GM20431 (cell line): Measurements from ENCODE around the gene SAMHD1.
"Not testable (repeated sequence)": the region's sequence is repeated elsewhere in the genome, so short reads cannot be mapped to it uniquely, and the experiment has no call there.

Experiments used
- in situ Hi-C: fragments of 300-500 bp; cut with MseI, MboI; formaldehyde crosslinking; loops from one replicate; pipeline ENCODE4 v1.15.0; 2020; ENCODE audit warnings: low sequenced_read_pairs; ENCODE audit not compliant: unreplicated experiment

The SAMHD1 gene

DNA sequence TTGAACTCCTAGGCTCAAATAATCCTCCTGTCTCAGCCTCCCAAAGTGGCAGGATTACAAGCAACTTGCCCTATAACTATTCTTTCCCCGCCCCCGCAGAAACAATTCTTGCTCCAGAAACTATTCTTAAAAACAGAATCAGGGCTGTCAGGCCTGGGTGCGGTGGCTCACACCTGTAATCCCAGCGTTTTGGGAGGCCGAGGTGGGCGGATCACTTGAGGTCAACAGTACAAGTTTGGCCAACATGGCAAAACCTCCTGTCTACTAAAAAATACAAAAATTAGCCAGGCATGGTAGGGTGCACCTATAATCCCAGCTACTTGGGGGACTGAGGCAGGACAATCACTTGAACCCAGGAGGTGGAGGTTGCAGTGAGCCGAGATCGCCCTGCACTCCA is 31.2 kb downstream of the SAMHD1 start:
- in situ Hi-C loops, result no loop called here

GRCh38 chr20:36919715-36920333 is 31.7 kb downstream of the SAMHD1 start:
- in situ Hi-C loops, result no loop called here

DNA sequence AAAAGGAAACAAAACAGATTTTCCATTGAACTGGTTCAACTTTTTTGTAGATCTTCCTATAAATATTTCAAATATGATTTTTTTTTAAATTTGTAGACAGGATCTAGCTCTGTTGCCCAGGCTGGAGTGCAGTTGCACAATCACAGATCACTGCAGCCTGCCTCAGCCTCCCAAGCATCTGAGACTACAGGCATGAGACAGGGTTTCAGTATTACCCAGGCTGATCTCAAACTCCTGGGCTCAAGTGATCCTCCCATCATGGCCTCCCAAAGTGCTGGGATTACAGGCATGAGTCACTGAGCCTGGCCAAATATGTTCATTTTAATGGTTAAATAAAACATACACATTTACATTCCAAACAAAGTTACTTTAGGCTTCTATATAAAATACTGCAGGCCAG is 33.6 kb downstream of the SAMHD1 start:
- in situ Hi-C loops, result no loop called here

GRCh38 chr20:36917240-36917639 is 34.3 kb downstream of the SAMHD1 start:
- in situ Hi-C loops, result no loop called here

DNA sequence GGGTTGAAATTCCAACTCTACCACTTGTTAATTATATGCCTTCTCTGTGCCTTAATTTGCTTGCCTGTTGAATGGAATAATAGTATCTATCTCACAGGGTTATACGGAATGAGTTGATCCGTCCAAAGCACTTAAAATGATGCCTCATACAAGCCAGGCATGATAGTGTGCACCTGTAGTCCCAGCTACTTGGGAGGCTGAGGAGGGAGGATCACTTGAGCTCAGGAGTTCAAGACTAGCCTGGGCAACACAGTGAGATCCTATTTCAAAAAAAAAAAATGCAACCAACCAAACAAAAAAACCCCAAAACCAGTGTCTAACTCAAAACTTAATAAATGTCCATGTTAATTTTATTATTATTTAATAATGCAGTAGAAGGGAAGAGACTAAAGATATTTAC is 35.3 kb downstream of the SAMHD1 start:
- in situ Hi-C loops, result no loop called here

DNA sequence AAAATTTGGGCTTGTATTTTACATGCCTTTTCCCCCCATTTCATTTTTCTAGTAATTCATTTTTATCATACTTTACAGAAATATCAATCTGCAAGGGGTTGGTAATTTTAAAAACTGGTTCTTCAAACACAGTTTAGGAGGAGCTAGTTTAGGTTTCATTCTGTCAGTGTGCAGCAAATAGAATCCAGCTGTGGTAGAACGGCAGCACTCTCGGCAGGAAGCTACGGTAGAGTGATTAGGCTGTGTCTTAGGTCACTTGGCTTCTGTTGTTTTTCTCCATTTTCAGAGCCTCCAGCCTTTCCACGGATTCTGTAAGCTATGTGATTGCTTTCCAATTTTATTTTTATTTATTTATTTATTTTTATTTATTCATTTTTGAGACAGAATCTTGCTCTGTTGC is 42.9 kb downstream of the SAMHD1 start:
- in situ Hi-C loops, result no loop called here

DNA sequence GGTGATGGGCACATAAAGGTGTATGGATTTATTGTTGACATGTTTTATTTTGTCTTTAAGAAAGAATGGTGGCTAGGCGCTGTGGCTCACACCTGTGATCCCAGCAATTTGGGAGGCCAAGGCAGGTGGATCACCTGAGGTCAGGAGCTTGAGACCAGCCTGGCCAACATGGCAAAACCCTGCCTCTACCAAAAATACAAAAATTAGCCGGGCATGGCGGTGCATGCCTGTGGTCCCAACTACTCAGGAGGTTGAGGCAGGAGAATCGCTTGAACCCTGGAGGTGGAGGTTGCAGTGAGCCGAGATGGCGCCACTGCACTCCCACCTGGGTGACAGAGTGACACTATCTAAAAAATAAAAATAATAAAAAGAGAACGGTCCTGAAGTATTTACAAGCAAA is 45.4 kb downstream of the SAMHD1 start:
- in situ Hi-C loops, result not testable (repeated sequence)

DNA sequence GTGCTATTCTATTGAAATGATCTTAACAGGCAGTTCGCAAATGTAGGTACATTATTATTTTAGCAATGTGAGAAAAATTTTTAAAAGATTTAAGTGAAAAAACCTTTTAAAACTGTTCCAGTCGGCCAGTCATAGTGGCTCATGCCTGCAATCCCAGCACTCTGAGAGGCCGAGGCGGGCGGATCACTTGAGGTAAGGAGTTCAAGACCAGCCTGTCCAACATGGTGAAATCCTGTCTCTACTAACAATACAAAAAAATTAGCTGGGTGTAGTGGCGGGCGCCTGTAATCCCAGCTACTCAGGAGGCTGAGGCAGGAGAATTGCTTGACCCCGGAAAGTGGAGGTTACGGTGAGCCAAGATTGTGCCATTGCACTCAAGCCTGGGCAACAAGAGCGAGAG is 45.9 kb downstream of the SAMHD1 start:
- in situ Hi-C loops, result not testable (repeated sequence)

GRCh38 chr20:36904690-36905089 is 46.8 kb downstream of the SAMHD1 start:
- in situ Hi-C loops, result no loop called here

- in situ Hi-C loops, result no loop called here
Measured at GRCh38 chr20:36895036-36895435, 56.5 kb downstream of the SAMHD1 start.

DNA sequence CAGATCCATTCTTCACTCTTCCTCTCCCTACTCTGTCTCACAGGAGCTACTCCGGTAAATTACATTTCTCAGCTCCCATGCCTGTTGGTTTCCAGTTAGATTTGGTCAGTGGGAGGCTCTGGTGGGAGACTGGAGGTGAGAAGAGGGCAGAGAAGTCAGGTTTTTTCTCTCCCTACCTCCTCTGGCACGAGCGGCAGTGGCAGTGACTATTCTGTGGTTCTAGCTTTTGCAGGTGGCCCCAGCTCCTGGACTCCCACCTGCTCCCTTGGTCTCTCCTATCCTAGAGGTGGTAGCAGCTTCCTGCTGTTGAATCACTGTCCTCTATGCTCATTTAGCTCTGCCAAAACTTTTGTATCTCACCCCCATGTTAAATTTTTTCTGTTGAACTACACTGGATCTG is 57.7 kb downstream of the SAMHD1 start:
- in situ Hi-C loops, result no loop called here

DNA sequence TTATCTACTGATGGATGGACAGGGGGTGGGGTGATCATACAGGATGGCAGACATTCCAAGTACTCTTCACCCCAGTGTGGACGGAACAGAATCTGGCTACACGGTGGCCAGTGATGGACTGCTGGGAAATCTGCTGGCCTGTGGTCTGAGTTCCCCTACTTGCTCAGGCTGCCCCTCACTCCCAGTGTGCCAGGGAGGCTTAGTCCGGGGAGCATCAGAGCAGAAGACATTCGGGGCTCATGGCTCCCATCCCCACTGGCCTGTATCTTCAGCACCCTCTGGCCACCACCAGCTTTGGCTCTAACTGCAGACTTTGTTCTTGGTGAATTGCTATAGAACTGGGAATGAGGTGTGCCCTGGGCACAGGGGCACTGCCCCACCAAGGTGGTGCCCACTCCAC is 60.3 kb downstream of the SAMHD1 start:
- in situ Hi-C loops, result no loop called here

GRCh38 chr20:36890586-36890985 is 60.9 kb downstream of the SAMHD1 start:
- in situ Hi-C loops, result no loop called here

DNA sequence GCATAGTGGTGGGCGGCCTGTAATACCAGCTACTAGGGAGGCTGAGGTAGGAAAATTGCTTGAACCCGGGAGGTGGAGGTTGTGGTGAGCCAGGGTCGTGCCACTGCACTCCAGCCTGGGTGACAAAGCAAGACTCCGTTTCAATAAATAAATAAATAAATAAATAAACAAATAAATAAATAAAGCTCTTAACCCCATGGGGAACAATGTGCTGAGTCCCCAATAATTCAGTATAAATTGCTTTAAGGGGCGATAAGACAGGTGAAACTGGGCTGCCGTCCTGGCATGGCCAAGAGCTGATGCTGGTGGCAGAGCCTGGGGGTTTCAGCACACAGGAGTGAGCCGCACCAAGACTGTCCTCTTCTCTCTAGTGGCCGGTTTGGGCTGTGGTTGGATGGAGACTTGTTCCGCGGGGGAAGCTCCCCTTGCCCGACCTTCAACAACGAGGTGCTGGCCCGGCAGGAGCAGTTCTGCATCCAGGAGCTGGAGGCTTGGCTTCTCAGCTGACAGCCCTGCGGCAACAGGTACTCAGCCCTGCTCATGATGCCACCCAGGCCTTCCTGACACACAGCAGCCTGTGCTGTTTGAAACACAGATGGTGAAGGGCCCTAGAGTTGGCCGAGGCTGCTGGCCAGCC is 62.5 kb downstream of the SAMHD1 start:
- in situ Hi-C loops, result loop anchor here (10.0 kb wide), 1 partner anchor 84 kb away; no protein-coding TSS in a partner anchor

DNA sequence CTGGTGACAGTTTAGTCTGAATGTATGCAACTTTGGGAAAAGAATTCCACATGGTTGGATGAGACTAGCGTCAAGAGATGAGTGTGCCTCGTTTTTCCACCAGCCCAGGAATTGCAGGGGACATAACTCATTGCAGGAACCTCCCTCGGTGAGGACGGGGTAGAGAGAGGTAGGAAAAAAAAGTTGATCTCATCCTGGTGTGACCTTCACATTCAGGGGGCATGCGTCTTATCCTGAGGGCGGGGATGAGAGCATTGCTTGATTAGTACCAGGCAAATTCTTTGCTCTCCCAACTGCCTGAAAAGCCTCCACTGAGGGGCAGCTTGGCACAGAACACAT is 63.8 kb downstream of the SAMHD1 start:
- in situ Hi-C loops, result loop anchor here (10.0 kb wide), 1 partner anchor 83 kb away; no protein-coding TSS in a partner anchor

DNA sequence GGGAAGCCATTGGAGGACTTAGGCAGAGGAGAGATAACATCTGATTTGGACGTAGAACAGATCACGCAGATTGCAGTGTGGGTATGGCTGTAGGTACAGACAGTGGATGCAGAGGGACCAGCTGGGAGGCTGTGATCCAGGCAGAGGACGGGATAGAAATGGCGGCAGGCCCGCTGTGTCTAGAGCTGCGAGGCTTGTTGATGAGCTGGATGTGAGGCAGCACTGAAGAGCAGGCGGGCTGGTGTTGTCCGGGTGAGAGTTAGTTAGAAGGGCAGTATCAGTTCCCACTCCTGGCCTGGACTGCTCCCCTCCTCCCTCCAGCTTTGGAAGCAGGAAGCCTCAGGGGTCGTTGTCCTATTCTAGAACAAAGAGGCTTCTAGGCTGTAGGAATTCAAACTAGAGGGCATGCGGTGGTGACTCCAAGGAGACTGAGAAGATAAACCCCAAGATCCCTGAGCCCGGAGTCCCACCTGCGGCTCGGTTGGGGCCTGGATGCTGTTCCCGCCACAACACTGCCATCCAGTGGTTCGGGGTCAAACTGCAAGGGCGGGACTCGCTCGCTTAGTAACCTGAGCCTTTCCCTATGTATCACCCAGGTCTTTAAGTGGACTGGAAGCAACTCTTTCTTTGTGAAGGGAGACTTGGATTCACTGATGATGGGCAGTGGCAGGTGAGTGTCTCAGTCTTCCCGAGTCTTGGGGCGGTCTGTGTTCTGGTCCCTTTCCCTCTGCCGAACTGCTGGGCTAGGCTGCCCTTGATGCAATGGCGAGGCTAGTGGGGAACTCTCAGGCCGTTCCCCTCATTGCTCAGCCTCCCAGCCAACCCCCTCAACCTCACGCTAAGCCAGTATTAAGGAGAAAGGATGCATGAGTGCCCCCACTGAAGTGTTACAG is 64.4 kb downstream of the SAMHD1 start:
- in situ Hi-C loops, result loop anchor here (10.0 kb wide), 1 partner anchor 82 kb away; no protein-coding TSS in a partner anchor

GRCh38 chr20:36885356-36885755 is 66.2 kb downstream of the SAMHD1 start:
- in situ Hi-C loops, result loop anchor here (10.0 kb wide), 1 partner anchor 81 kb away; no protein-coding TSS in a partner anchor

DNA sequence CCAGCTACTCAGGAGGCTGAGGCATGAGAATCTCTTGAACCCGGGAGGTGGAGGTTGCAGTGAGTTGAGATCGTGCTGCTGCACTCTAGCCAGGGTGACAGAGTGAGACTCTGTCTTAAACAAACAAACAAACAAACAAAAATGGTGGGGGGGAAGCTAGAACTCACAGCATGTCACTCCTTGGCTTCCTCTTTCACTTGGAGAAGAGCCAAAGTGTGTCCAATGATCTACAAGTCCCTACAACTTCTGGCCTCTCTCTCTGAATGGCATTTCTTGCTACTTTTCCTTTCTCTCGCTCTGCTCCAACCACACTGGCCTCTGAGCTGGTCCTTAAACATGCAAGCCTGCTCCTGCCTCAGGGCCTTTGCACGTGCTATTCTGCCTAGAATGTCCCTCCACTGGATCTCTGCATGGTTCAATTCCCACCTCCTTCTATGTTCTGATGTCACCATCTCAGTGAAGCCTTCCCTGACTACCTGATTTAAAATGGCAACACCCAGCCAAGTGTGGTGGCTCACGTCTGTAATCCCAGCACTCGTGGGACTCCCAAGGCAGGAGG is 67.5 kb downstream of the SAMHD1 start:
- in situ Hi-C loops, result loop anchor here (10.0 kb wide), 1 partner anchor 79 kb away; no protein-coding TSS in a partner anchor

DNA sequence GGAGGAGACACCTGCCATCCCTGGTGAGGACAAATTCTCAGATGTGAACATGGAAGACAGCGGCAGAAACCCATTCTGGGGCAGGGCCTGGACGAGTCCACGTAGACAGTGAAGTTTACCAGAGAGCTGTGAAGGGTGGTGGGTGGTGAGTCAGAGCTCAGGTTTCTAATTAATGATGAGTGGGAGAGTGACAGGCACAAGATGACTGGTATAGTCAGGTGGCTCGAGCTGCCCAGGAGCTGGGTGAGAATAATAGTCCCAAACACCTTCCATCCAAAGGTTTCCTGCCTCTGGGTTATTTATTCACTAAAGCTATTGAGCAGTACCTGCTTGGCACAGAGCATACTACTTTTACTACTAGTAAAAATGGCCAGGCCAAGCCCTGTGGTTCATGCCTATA is 69.6 kb downstream of the SAMHD1 start:
- in situ Hi-C loops, result loop anchor here (10.0 kb wide), 1 partner anchor 77 kb away; no protein-coding TSS in a partner anchor

GRCh38 chr20:36881331-36881730 is 70.2 kb downstream of the SAMHD1 start:
- in situ Hi-C loops, result loop anchor here (10.0 kb wide), 1 partner anchor 77 kb away; no protein-coding TSS in a partner anchor
